ENCODE measurements around the gene NAB2.
"Not testable (repeated sequence)": the region's sequence is repeated elsewhere in the genome, so short reads cannot be mapped to it uniquely, and the experiment has no call there.

NAB2 gene

DNA sequence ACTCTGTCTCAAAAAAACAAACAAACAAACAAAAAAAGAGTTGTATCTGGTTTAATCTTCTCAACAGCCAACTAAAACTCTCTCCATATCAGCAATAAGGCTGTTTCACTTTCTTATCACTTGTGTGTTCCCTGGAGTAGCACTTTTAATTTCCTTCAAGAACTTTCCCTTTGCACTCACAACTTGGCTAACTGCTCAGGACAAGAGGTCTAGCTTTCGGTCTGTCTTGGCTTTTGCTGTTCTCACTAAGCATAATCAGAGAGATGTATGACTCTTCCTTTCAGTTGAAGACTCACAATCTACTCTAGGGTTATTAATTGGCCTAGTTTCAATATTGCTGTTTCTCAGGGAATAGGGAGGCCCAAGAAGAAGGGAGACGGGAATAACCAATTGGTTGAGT is 22.7 kb upstream of the NAB2 start:
- no peak for DNase-seq (ENCODE audit: low read depth)

DNA sequence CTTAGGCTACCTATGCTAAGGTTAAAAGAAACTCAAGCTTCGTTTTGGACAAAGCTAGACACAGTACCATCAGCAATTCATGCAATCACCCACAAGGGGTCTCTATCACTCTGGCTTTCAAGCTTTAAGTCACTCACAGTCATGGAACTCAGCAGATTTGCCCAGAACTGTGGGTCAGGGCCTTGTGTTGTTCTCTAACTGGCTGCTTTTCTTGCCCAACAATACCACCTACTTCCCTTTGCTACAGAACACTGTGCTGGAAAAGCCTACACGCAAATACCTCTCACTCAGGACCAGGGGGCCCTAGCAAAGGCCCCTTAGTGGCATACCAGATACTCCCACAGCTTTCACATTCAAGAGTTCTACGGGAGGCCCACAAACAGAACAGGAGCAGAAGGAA is 19.4 kb upstream of the NAB2 start:
- no peak for DNase-seq (ENCODE audit: low read depth)

DNA sequence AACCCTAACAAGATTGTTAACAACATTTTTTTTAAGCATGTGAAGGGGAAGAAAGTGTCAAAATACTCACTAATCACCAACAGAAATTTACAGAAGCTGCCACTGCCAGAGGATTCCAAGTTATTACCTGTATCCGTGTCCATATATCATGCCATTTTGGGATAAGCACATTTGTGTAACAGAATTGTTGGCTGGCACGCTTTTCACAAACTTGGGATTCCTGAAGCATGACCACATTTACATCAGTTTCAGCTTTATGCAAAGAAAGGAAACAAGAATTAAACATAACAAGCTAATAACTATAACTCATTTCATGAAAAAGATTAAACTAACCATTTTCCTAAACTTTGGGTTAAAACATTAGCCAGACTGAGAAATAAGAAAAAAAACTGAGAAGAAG is 16.3 kb upstream of the NAB2 start:
- DNase-seq (ENCODE audit: low read depth): no peak

DNA sequence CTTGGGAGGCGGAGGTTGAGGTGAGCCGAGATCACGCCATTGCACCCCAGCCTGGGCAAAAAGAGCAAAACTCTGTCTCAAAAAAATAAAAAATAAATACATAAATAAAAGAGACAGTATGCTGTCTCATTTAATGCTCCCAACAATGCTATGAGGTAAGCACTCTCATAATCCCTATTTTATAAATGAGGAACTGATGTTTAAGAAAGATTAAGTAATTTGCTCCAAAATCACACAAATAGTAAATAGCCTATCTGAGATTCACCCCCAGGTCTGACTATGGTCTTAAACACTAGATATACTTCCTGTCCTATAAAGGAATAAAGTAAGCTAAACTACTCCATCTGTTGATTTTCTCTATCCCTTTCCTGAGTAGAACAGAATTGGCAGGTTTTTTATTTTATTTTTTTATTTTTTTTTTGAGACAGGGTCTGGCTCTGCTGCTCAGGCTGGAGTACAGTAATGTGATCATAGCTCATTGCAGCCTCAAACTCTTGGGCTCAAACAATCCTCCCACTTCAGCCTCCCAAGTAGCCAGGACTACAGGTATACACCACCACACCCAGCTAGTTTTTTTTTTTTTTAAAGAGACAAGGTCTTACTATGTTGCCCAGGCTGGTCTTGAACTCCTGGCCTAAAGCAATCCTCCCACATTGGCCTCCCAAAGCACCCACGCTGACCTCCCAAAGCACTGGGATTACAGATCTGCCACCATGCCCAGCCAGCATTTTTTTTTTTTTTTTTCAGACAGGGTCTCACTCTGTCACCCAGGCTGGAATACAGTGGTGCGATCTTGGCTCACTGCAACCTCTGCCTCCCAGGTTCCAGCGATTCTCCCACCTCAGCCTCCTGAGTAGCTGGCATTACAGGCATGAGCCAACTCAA is 15.1 kb upstream of the NAB2 start:
- DNase-seq (ENCODE audit: low read depth): not testable (repeated sequence)

DNA sequence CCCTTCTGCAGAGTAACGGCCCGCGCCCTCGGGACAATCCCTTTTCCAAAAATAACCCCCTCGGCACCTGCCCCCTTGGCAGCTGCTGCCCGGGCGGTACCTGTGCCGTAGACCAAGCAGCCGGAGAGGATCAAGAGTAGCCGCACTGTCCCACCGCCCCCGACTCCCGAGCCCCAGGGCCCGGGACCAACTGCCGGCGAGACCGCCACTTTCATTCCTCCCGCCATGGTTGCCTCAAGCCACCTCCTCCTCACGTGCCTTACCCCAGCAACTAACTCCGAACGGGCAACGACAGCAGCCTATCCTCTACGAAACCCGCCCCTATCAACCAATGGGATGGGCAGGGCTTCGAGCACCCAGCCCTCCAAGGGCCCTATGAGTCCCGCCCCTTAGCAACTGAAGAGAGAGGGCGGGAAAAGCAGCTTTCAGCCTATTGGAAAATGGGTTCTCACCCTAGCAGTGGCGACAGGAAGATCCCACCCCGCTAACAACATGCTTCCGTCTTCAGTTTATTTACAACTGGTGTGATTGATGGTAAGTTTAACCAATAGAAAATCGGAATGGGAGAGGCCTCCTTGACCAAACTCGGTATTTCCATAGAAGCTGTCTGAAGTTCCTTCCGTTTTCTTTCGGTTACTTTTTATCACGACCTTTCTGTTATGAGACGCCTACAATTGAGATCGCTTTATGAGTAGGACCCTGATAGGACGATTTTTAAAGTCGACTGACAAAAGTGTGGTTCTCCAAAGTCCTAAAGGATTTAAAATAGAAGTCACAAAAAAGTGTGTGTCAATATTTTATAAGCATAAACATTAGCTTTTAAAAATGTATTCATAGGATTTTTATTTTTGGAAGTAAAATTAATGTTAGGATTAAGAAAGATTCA is 10.2 kb upstream of the NAB2 start, which contains the start of gene NEMP1:
TSS of gene NEMP1 (minus strand) at position 273 of the 886 bp plus-strand sequence. CDS start at position 227, 46 bp downstream.
- DNase-seq (ENCODE audit: low read depth): peak; percentile 93

DNA sequence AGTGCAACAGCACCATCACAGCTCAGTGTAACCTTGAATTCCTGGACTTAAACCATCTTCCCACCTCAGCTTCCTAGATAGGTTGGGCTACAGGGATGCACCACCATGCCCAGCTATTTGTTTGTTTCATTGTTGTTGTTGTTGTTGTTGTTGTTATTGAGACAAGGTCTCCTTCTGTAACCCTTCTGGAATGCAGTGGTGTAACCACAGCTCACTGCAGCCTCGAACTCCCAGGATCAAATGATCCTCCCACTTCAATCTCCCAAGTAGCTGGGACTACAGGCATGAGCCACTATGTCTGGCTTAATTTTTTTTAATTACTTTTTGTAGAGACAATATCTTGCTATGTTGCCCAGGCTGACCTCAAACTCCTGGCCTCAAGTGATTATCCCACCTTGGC is 9.1 kb upstream of the NAB2 start:
- DNase-seq (ENCODE audit: low read depth): no peak

DNA sequence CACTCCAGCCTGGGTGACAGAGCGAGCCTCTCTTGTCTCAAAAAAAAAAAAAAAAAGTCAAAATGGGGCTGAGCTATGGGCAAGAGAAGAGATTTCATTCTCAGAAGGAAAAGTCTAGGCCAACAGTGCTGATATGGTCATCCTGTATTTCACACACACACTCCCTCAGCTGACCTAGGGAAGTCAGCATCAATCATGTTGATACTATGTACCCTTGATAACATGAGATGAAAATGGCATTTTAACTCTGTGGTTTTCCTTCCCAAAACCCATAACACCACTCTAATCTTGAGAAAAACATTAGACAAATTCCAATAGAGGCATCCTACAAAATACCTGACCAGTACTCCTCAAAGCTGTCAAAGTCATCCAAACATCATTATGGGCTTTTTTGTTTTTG is 8.1 kb upstream of the NAB2 start:
- no peak for DNase-seq (ENCODE audit: low read depth)

DNA sequence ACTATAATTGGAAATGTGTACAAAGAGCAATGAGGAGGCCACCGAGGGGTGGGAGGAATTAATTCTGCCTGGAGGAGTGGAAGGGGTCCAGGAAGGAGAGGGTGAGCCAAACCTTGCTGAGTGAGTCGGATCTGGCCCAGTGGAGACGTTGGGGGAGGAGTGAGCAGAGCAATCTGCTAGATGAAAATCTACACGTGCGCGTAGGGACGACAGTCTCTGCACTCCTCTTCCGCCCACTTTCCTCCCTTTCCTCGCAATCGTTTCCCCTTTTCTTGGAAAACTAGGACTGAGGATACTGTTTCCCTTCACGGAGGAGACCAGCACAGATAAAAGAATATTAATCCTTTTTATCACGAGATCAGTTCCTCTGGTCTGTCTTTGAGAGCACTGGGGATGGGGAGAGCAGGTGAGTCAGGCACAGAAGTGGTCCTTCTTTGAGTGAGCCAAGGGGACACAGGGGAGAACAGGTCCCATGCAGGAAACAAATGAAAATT is 2.9 kb upstream of the NAB2 start:
- no peak for DNase-seq (ENCODE audit: low read depth)

DNA sequence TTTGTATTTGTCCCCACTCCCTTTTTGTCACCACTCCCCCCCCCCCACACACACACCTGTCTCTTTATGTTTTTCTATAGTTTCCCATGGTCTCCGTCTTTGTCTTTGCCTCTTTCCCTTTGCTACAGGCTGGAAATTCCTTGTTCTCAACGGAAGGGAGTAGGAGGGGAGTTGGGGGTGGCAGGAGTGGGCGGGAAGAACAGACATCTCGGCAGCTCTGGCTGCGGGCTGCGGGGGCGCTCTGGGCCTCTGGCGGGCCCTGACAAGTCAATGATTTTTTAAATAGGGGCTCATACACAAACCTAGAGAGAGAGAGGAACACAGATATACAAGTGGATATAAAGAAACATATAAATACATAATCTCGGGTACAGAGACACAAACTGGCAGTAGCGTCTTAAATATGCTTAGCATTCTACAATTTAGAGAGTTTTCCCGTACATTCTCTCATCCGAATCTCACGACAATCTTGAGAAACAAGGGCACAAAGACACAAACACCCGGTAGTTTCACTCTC is 2.4 kb upstream of the NAB2 start:
- DNase-seq (ENCODE audit: low read depth): no peak

DNA sequence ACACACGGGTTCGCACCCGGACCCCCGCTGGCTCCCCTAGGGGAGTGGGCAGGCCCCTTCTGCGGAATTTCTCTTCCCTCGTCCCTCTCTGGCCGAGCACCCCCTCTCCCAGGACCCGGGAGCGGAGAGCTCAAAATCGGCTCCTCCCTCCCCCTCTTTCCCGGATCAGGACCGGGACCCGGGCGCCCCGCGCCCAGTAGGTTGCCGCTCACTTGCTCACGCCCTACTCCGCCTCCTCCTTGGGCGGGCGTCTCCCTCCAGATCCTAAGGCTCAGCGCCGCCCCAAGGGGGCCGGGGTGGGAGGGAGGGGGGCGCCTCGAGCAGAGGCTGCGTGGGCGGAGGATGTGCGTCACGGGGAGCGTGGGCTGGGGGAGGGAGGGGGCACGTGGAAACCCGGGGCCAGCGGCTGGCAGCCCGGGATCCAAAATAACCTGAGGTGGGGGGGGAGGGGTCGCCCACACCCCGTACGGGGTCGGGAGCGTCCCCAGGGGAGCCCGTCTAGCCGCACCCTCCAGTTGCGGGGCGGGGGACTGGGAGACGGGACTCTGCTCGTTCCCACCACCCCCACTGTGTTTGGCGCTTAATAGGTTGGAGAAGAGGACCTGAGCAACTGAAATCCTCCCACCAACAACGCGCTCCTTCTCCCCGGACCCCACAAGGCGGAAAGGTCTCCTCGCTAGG is 1.8 kb upstream of the NAB2 start:
- DNase-seq (ENCODE audit: low read depth): peak; percentile 90

DNA sequence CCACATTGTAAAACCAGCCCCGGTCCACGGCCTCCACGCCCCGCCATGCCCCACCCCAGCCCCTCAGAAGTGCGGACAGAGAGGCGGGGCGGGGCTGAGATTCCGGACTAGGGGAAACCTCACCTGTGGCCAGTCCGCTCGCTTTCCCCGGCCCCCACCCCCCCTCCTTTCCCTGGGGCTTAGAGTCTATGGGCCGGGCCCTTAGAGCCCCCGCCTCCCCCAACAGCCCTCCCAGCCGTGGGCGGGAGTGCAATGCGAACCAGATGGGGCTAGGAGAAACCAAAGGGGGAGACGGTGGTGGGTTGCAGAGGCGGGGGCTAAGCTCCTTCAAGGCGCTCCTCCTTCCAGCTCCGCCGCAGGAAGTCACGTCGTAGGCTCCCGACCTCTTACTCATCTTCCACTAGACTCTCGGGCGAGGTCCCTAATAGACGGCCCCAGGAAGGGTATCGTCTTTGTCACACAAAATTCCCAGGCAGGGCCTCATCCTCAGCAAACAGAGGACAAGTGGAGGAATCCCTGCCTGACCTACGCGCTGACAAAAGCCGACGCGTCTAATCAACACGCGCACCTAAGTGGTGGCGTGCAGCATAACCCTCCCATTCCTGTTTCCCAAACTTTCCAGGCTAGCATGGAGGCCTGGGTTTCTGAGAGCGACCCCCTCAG is 1.1 kb upstream of the NAB2 start:
- DNase-seq (ENCODE audit: low read depth): peak; percentile 80

DNA sequence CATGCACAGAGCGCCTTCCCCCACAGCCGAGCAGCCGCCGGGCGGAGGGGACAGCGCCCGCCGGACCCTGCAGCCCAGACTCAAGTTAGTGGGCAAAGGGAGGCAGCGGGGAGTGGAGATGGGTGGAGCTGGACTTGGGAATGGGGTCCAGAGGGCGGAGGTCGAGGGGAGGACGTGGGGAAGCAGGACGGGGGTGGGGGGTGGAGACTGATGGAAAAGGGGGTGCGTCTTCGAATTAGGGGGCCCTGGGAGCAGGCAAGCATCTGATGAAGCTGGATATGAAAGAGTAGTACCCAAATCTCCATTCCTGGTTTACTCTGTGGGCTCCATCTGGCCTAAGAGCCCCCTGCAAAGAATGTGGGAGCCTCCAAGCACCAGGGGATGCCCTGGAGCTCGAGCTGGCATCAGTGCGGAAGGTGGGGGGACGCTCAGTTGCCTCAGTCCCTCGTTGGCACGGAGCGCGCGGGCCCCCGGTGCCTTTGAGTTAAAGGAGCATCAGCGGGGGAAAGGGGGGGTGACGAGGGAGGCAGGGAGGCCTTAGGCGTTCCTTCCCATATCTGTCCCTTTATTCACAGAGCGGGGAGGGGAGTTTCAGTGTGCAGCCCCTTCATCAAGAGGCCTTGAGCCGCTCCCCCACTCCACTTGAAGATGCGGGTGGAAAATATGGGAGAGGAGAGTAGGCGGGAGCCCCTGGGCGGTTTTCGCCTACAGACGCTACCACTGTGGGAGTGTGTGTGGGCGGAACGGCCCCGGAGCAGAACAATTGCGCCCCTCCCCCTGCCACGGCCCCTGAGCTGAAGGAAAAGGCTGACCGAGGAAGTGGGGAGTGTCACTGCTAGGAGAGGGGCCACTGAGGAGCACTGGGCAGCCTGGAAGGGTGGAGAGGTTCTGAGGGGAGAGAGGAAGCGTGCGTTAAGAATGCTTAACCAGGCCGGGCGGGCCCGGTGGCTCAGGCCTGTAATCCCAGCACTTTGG is 644 bp downstream of the NAB2 start:
- DNase-seq (ENCODE audit: low read depth): no peak

DNA sequence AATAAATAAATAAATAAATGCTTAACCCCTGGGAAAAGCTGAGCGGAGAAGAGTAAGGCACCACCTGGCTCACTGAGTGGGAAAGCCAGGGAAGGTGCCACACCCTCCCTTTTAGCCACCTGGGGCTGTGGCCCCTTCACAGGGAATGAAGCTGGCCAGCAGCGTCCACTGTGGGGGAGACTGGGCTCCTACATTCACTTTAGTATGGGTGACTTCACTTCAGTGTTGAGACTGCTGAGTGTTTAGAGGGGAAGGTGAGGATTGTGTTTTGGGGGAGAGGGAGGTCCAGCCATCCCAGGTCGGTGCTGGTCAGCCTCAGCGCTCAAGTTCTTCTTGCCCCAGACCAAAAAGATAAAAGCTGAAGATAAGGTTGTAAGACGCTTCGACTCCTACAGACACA is 1.6 kb downstream of the NAB2 start:
- no peak for DNase-seq (ENCODE audit: low read depth)

DNA sequence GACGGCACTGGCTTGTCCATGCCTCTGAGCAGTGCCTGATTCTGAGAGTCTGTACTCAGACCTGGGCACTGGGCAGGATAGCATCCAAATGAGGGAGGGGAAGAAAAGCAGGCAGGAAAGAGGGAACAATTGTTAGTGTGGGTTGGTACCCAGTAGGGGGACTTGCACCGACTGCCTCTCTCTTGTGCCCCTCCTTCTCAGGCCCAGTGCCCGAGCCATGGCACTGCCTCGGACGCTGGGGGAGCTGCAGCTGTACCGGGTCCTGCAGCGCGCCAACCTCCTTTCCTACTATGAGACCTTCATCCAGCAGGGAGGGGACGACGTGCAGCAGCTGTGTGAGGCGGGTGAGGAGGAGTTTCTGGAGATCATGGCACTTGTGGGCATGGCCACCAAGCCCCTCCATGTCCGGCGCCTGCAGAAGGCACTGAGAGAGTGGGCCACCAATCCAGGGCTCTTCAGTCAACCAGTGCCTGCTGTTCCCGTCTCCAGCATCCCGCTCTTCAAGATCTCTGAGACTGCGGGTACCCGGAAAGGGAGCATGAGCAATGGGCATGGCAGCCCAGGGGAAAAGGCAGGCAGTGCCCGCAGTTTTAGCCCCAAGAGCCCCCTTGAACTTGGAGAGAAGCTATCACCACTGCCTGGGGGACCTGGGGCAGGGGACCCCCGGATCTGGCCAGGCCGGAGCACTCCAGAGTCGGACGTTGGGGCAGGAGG is 2.2 kb downstream of the NAB2 start:
- DNase-seq (ENCODE audit: low read depth): no peak

DNA sequence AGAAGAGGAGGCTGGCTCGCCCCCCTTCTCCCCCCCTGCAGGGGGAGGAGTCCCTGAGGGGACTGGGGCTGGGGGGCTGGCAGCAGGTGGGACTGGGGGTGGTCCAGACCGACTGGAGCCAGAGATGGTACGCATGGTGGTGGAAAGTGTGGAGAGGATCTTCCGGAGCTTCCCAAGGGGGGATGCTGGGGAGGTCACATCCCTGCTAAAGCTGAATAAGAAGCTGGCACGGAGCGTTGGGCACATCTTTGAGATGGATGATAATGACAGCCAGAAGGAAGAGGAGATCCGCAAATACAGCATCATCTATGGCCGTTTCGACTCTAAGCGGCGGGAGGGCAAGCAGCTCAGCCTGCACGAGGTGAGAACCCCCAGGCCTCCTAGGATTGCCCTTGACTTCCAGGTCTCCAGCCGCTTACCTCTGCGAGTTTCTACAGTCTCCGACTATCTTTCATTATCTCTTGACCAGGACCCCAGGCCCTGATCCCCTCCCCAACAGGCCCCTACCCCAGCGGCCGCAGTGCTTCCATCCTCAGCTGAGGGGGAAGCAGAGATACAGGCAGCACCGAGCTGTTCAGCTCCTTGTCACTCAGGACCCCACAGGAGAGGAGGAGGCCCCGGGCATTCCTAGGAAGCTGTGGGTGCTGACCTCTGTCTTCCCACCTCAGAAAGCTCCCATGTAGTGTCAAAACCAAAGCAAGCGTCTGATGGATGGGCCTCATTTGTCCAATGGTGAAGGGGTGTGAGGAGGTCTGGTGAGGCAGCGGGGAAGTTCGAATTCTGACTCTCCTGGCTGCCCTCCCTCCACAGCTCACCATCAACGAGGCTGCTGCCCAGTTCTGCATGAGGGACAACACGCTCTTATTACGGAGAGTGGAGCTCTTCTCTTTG is 3.0 kb downstream of the NAB2 start:
- DNase-seq (ENCODE audit: low read depth): no peak

DNA sequence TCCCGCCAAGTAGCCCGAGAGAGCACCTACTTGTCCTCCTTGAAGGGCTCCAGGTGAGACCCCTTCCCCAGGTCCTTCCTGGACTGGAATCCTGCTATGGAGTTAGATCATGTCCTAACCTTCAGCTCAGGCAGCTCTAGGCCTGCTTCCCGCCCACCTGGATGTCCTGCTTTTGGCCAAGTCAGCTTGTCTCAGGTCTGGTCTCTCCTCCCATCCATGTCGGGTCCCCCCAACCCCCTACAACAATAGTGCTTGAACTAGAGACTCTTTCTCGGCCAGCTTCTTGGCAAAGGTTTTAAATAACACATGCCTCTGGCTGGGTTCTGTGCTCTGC is 3.6 kb downstream of the NAB2 start:
- DNase-seq (ENCODE audit: low read depth): no peak

DNA sequence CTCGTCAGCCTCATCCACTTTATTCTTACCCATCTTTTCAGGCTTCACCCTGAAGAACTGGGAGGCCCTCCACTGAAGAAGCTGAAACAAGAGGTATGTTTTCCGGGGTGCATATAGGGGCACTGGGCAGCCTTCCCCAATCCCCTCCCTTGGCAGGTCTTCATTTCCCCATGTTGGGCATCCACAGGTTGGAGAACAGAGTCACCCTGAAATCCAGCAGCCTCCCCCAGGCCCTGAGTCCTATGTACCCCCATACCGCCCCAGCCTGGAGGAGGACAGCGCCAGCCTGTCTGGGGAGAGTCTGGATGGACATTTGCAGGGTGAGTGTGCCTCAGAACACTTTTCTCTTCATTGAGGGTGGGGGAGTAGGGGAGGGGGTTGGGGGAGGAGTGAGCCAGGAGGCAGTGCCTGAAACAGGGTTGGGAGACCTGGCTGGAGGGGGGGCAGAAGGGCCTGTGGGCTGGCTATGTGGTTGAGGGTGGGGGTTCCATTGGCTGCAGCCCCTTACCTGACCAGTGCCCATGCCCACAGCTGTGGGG is 4.0 kb downstream of the NAB2 start:
- no peak for DNase-seq (ENCODE audit: low read depth)

DNA sequence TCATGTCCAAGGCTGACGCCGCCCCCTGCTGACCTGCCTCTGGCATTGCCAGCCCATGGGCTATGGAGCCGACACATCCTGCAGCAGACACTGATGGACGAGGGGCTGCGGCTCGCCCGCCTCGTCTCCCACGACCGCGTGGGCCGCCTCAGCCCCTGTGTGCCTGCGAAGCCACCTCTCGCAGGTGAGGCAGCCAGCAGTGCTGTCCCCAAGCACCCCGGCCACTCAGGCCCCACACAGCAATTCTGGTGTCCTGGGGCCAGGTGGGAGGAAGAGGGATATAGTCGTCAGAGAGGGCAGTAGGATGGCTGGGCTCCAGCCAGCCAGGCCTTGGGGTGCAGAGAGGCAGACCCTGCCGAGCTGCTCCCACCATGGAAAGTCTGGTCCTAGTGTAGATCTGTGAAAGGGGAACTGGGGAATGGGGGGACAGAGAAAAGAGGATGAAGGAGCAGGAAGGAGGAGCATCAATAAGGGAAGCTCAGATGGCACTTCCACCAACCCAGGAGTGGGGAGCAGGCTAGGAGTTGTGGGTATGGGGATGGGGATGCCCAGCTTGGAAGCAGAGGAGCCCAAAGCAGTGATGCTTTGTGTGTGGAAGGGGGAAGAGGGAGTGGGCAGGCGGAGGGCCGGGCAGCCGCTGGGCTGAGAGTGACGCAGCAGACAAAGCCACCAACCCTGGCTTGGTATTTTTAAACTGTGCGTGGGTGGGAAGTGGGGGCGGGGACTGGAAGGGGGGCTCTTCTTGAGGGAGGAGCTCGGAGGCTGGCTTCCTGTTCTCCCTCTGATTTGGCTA is 4.7 kb downstream of the NAB2 start:
- peak; percentile 65 for DNase-seq (ENCODE audit: low read depth)
